ENCODE measurements around the gene PDLIM5.

DNA sequence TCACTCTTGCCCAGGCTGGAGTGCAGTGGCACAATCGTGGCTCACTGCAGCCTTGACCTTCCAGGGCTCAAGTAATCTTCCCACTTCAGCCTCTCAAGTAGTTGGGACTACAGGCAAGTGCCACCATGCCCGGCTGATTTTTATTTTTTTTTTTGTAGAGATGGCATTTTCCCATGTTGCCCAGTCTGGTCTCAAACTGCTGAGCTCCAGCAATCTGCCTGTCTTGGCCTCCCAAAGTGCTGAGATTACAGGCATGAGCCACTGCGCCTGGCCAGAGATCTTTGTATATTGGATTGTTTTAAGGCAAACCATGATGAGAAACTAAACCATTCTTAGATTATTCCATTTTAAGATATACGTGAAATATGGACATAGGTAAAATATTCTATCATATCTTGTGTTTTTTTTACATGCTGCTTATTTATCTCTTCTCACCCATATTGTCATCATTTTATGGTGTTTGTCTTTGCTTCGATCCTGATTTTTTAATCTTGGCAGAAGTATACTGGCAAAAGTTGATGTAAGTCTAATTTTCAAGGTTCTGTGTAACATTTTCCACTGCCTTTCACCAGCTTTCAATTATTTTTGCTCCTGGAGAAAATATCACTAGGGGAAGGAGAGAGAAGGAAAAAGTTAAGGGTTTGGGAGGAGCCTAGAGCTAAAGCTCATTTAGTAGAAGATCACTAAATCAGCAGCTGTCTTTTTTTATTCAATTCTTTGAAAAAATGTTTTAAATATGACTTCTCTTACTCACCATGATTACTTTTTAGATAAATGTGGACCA is 27.8 kb downstream of the PDLIM5 start:
- TF ChIP-seq, protein P1, sequence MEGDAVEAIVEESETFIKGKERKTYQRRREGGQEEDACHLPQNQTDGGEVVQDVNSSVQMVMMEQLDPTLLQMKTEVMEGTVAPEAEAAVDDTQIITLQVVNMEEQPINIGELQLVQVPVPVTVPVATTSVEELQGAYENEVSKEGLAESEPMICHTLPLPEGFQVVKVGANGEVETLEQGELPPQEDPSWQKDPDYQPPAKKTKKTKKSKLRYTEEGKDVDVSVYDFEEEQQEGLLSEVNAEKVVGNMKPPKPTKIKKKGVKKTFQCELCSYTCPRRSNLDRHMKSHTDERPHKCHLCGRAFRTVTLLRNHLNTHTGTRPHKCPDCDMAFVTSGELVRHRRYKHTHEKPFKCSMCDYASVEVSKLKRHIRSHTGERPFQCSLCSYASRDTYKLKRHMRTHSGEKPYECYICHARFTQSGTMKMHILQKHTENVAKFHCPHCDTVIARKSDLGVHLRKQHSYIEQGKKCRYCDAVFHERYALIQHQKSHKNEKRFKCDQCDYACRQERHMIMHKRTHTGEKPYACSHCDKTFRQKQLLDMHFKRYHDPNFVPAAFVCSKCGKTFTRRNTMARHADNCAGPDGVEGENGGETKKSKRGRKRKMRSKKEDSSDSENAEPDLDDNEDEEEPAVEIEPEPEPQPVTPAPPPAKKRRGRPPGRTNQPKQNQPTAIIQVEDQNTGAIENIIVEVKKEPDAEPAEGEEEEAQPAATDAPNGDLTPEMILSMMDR (conservative IDR thresholded peaks at IDR 0.05 in 1 of 2, IDR thresholded peaks at IDR 0.05 in 1 of 2; ENCODE audit: extremely low read depth in 1 of 2, insufficient read depth in 1 of 2, low read depth in 1 of 2, low read length in 2 of 2): no peak
- TF ChIP-seq EZH2 (IDR thresholded peaks at IDR 0.05; ENCODE audit: borderline replicate concordance, low read length): no peak

Data from mammary epithelial cell (primary cell).